Embryonic facial prominence (tissue), 1 donor: ENCODE data around the gene FBLN1.

Source experiments
- DNase-seq: peaks from one replicate; pipeline ENCODE4 v3.0.0-alpha.2; 2016; ENCODE audit errors: extremely low spot score

The FBLN1 gene

GRCh38 chr22:45568213-45568612 lies 65.5 kb downstream of the FBLN1 start:
- DNase-seq, result no peak

- no peak for DNase-seq
Measured at GRCh38 chr22:45571089-45571488, 68.4 kb downstream of the FBLN1 start.

GRCh38 chr22:45572444-45572843 lies 69.8 kb downstream of the FBLN1 start:
- no peak for DNase-seq

- no peak for DNase-seq
Measured at GRCh38 chr22:45574069-45574703, 71.5 kb downstream of the FBLN1 start.

- DNase-seq, result no peak
Measured at GRCh38 chr22:45575173-45575572, 72.5 kb downstream of the FBLN1 start.

- DNase-seq, result no peak
Measured at GRCh38 chr22:45575607-45576272, 73.1 kb downstream of the FBLN1 start.

GRCh38 chr22:45576273-45576625 lies 73.6 kb downstream of the FBLN1 start:
- DNase-seq, result no peak

GRCh38 chr22:45576730-45577464 lies 74.2 kb downstream of the FBLN1 start:
- DNase-seq, result no peak

- peak; percentile 69 for DNase-seq
Measured at GRCh38 chr22:45577746-45578523, 75.3 kb downstream of the FBLN1 start.

- DNase-seq, result no peak
Measured at GRCh38 chr22:45578524-45579147, 76.0 kb downstream of the FBLN1 start.

- no peak for DNase-seq
Measured at GRCh38 chr22:45579306-45579705, 76.6 kb downstream of the FBLN1 start.

- no peak for DNase-seq
Measured at GRCh38 chr22:45579806-45580725, 77.4 kb downstream of the FBLN1 start.

GRCh38 chr22:45580726-45581381 lies 78.2 kb downstream of the FBLN1 start:
- no peak for DNase-seq

GRCh38 chr22:45581549-45582080 lies 78.9 kb downstream of the FBLN1 start:
- DNase-seq, result no peak

GRCh38 chr22:45582236-45582954 lies 79.7 kb downstream of the FBLN1 start:
- DNase-seq, result no peak

GRCh38 chr22:45582955-45583320 lies 80.3 kb downstream of the FBLN1 start:
- no peak for DNase-seq

GRCh38 chr22:45583504-45583903 lies 80.8 kb downstream of the FBLN1 start:
- no peak for DNase-seq

GRCh38 chr22:45584121-45584570 lies 81.5 kb downstream of the FBLN1 start:
- no peak for DNase-seq
